ENCODE data around the gene GID4.

GID4 gene

GRCh38 chr17:18017958-18018357 is 21.2 kb upstream of the GID4 start:
- no peak for DNase-seq
- TF ChIP-seq CTCF (IDR thresholded peaks at IDR 0.05) = no peak
- Histone ChIP-seq H3K36me3 (peaks cover 14 to 63% (median 28%) of the 10 kb centered on the region in 3 donors), H3K4me1 (no peaks in the 10 kb centered on the region), H3K27me3 (no peaks in the 10 kb centered on the region), H3K9me3 (no peaks in the 10 kb centered on the region), H3K4me3 (no peak overlapping the region), H3K27ac (no peak overlapping the region)
- intact Hi-C loops (cut with DNase I; ENCODE audit: low total_unique reads) = no loop called here

DNA sequence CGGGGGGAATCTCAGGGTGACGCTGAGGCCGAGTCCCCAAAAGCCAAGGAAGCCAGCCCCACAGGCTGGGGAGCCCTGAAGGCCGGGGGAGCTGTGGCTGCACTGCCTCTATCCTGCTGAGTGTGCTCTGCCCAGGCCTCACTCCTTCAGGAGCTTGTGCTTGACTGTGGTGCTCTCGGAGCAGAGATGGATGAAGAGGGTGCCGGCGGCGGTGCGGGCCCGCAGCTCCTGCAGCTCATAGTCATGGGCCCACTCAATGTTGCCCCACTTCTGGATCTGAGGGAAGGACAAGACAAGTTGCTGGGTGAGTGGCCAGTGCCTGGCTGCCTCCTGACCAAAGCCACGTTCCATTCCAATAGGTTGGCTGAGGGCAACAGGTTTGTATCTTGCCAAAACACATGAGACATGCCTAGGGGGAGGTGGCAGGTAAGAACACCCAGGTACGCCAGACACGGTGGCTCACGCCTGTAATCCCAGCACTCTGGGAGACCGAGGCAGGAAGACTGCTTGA is 20.7 kb upstream of the GID4 start:
- Histone ChIP-seq H3K36me3 (peaks cover 14 to 65% (median 28%) of the 10 kb centered on the region in 3 donors), H3K4me3 (no peak overlapping the region), H3K9me3 (no peaks in the 10 kb centered on the region), H3K27ac (no peak overlapping the region), H3K4me1 (no peaks in the 10 kb centered on the region), H3K27me3 (no peaks in the 10 kb centered on the region)
- TF ChIP-seq CTCF (IDR thresholded peaks at IDR 0.05) = no peak
- no peak for DNase-seq
- intact Hi-C loops (cut with DNase I; ENCODE audit: low total_unique reads) = no loop called here

DNA sequence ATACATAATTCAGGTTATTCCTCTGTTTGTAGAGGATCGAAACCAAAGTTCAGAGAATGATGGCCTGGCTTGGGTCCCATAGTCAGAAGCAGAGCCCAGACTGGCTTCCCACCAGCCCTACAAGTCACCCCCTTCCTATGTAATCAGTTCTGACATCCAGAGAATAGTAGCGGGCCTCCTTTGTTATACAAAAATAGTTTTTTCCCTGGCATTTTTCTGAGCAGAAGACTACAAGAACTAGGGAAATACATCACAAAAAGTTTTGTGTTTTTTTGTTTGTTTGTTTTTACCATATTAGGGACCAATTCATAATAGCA is 19.4 kb upstream of the GID4 start:
- H3K4me3 ChIP-seq = no peak overlapping the region
- H3K4me1 ChIP-seq = no peaks in the 10 kb centered on the region
- no peak overlapping the region for H3K27ac ChIP-seq
- H3K9me3 ChIP-seq = no peaks in the 10 kb centered on the region
- H3K36me3 ChIP-seq = peaks cover 14 to 67% (median 33%) of the 10 kb centered on the region in 3 donors
- intact Hi-C loops (cut with DNase I; ENCODE audit: low total_unique reads) = loop anchor here (10.0 kb wide), 1 partner anchor 215 kb away; no protein-coding TSS in a partner anchor
- no peak for DNase-seq
- no peaks in the 10 kb centered on the region for H3K27me3 ChIP-seq
- TF ChIP-seq CTCF (IDR thresholded peaks at IDR 0.05) = no peak

- intact Hi-C loops (cut with DNase I; ENCODE audit: low total_unique reads) = loop anchor here (10.0 kb wide), 1 partner anchor 216 kb away; no protein-coding TSS in a partner anchor
- H3K9me3 ChIP-seq = no peaks in the 10 kb centered on the region
- no peaks in the 10 kb centered on the region for H3K27me3 ChIP-seq
- no peak for DNase-seq
- no peaks in the 10 kb centered on the region for H3K4me1 ChIP-seq
- H3K4me3 ChIP-seq = no peak overlapping the region
- no peak overlapping the region for H3K27ac ChIP-seq
- peaks cover 6 to 63% (median 26%) of the 10 kb centered on the region in 3 donors for H3K36me3 ChIP-seq
- TF ChIP-seq CTCF (IDR thresholded peaks at IDR 0.05) = no peak
Measured at GRCh38 chr17:18020971-18021370, 18.2 kb upstream of the GID4 start.

DNA sequence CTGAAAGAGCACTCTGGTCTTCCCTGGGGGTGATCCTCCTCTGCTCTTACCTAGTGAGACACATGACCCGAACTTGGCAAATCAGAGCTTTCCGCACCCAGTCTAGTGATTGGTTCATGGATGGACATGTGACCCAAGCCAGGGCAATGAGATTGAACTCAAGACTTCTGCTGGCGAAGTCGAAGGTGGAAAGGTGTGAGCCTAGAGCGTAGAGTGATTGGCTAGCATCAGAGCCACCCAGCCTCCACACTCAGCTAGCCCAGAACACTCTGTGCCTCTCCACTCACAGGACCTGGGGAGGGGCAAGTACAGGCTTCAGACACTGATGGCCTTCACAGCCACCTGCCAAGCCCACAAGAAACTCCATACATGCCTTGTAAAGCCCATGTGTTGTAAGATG is 17.8 kb upstream of the GID4 start:
- peaks cover 3 to 63% (median 22%) of the 10 kb centered on the region in 3 donors for H3K36me3 ChIP-seq

More for the DNA sequence above, 17.8 kb upstream of the GID4 start:
- intact Hi-C loops (cut with DNase I; ENCODE audit: low total_unique reads) = loop anchor here (10.0 kb wide), 1 partner anchor 217 kb away; no protein-coding TSS in a partner anchor
- no peak overlapping the region for H3K4me3 ChIP-seq
- no peaks in the 10 kb centered on the region for H3K27me3 ChIP-seq
- no peak for DNase-seq
- no peaks in the 10 kb centered on the region for H3K9me3 ChIP-seq
- H3K4me1 ChIP-seq = no peaks in the 10 kb centered on the region
- no peak overlapping the region for H3K27ac ChIP-seq
- no peak for TF ChIP-seq CTCF (IDR thresholded peaks at IDR 0.05)
